Measurements from ENCODE around the gene COX5B.
"Not testable (repeated sequence)": the region's sequence is repeated elsewhere in the genome, so short reads cannot be mapped to it uniquely, and the experiment has no call there.

DNA sequence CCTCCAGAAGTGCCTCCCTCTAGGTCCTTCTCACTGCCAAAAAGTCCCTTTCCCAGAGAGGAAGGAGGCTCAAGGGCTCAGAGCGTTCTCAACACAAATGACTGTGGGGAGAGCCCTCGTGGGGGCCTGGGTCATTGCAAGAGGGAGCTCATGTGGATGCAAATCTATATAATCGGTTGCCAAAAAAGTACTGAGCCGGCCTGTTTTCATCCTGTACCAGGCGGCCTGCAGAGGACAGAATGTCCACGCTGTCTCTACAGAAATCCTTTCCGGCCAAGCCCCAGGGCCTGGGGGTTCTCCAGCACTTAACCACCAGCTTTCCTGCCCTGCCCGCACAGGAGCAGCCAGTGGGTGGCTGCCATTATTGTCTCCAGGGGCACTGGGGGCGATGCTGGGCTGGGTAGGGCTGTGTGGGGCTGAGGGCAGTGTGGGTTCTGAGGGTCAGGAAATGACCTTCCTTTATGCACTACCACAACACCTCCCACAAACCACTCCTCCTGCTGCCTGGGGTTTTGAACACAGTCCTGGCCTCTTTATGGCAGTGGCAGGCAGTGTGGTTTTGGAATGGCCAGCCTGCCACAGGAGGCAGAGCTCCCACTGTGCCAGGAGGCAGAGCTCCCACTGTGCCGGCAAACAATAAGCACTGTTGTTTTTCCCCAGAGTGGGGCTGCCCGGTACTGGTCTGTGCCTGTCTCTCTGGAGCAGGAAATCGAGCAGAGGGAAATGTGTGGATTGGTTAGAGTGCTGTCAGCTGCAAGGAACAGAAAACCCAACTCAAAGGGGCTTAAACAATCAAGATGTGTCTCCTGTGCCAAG, 40.1 kb upstream of the COX5B start:
- TF ChIP-seq, protein P1, sequence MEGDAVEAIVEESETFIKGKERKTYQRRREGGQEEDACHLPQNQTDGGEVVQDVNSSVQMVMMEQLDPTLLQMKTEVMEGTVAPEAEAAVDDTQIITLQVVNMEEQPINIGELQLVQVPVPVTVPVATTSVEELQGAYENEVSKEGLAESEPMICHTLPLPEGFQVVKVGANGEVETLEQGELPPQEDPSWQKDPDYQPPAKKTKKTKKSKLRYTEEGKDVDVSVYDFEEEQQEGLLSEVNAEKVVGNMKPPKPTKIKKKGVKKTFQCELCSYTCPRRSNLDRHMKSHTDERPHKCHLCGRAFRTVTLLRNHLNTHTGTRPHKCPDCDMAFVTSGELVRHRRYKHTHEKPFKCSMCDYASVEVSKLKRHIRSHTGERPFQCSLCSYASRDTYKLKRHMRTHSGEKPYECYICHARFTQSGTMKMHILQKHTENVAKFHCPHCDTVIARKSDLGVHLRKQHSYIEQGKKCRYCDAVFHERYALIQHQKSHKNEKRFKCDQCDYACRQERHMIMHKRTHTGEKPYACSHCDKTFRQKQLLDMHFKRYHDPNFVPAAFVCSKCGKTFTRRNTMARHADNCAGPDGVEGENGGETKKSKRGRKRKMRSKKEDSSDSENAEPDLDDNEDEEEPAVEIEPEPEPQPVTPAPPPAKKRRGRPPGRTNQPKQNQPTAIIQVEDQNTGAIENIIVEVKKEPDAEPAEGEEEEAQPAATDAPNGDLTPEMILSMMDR (conservative IDR thresholded peaks at IDR 0.05): not testable (repeated sequence)
- TF ChIP-seq EZH2 (IDR thresholded peaks at IDR 0.05; ENCODE audit: low read depth): not testable (repeated sequence)
